Stomach (tissue), 4 donors: ENCODE results near the gene TAL1.

ENCODE experiments used
- EP300 ChIP-seq: sonication (generic); formaldehyde crosslinking; IDR thresholded peaks from one replicate; pipeline ENCODE4 v1.6.1; 2017; ENCODE audit warnings: antibody characterized with exemption
- POLR2A ChIP-seq, 4 donors: fragments of 450-650 bp; IDR thresholded peaks; one replicate each; pipeline ENCODE4 v1.6.1; 2016; ENCODE audit warnings: antibody characterized with exemption in 4 of 4, control low read depth in 2 of 4, mild to moderate bottlenecking in 1 of 4, moderate library complexity in 1 of 4
- POLR2AphosphoS5 ChIP-seq, 3 donors: sonication (generic); formaldehyde crosslinking; IDR thresholded peaks; one replicate each; pipeline ENCODE4 v1.6.1; 2016; ENCODE audit warnings: antibody characterized with exemption in 3 of 3
- TF ChIP-seq, protein P1 (sequence below), 7 experiments: fragments of 450-650 bp in 4 of 7; fragments of 200-600 bp in 3 of 7; sonication (generic) in 3 of 7; IDR thresholded peaks; one replicate each; pipeline ENCODE4 v1.5.1; 2016 to 2019; ENCODE audit warnings: antibody characterized with exemption in 7 of 7, control low read depth in 2 of 7, mild to moderate bottlenecking in 1 of 7

DNA sequence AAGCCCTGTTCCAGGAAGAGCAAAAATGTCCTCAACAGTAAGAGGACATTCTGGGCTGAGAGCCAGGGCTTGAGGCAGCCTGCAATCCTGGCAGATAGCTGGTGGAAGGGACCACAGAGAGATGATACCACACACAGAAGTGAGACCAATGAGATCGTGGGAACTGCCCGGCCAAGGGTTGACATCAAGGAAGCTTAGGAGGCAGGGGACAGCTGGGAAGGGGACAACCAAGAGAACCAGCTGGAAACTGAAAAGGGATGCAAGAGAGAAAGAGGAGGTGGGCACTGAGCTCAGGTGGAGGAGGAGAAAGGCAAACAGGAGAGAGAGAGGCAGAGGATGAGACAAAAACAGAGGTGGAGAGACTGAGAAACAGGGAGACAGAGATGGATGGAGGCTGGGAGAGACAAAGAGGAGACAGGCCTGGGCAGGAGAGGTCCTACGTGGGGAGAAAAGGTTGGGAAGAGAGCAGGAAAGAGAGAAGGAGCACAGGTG lies 51.4 kb downstream of the TAL1 start:
- TF ChIP-seq, protein P1, sequence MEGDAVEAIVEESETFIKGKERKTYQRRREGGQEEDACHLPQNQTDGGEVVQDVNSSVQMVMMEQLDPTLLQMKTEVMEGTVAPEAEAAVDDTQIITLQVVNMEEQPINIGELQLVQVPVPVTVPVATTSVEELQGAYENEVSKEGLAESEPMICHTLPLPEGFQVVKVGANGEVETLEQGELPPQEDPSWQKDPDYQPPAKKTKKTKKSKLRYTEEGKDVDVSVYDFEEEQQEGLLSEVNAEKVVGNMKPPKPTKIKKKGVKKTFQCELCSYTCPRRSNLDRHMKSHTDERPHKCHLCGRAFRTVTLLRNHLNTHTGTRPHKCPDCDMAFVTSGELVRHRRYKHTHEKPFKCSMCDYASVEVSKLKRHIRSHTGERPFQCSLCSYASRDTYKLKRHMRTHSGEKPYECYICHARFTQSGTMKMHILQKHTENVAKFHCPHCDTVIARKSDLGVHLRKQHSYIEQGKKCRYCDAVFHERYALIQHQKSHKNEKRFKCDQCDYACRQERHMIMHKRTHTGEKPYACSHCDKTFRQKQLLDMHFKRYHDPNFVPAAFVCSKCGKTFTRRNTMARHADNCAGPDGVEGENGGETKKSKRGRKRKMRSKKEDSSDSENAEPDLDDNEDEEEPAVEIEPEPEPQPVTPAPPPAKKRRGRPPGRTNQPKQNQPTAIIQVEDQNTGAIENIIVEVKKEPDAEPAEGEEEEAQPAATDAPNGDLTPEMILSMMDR (IDR thresholded peaks at IDR 0.05), result no peak
- TF ChIP-seq POLR2AphosphoS5 (IDR thresholded peaks at IDR 0.05), result no peak
- TF ChIP-seq EP300, result no peak
- TF ChIP-seq POLR2A (IDR thresholded peaks at IDR 0.05), result no peak
